CD4-positive, alpha-beta T cell (primary cell): Measurements from ENCODE around the gene MMP24OS. TPM values are rescaled to one million over a fixed set of nuclear protein-coding genes. Genes with fewer than 3 reads are reported as not detected.

Experiments
- ATAC-seq: fragments of 200-7000 bp; cut with Tn5 transposase; one replicate; pipeline ENCODE4 v1.10.0; 2022; ENCODE audit warnings: mild to moderate bottlenecking; ENCODE audit not compliant: poor library complexity
- CTCF ChIA-PET: fragments of 350-600 bp; sonication (Branson Sonifier 250); formaldehyde crosslinking; loops from one replicate; lab custom pipeline; 2021; ENCODE audit warnings: antibody characterized with exemption, inconsistent platforms; lab: Charles Lee
- POLR2A ChIA-PET: fragments of 350-600 bp; sonication (Branson Sonifier 250); formaldehyde crosslinking; loops from one replicate; lab custom pipeline; 2021; ENCODE audit warnings: antibody characterized with exemption, inconsistent platforms; lab: Charles Lee
- DNase-seq, 14 experiments: peaks; one replicate each; pipeline ENCODE4 v3.0.0-alpha.2; 2013 to 2020; ENCODE audit warnings: mixed read lengths in 2 of 14
- H3K27ac ChIP-seq, 2 donors: one replicate each; pipeline versions ENCODE4 v1.5.1 to v1.7.0; 2013; ENCODE audit warnings: low read length in 2 of 2, low read depth in 1 of 2, mild to moderate bottlenecking in 1 of 2
- H3K27me3 ChIP-seq, 2 experiments: 1 replicate in 1 of 2; 2 replicates in 1 of 2; pipeline versions ENCODE4 v1.6.1 to v1.7.0; 2013; ENCODE audit warnings: low read length in 2 of 2, control low read depth in 1 of 2, mild to moderate bottlenecking in 1 of 2, moderate library complexity in 1 of 2; ENCODE audit not compliant: insufficient read depth in 2 of 2, control insufficient read depth in 1 of 2
- H3K36me3 ChIP-seq: one replicate; pipeline ENCODE4 v1.6.1; 2013; ENCODE audit warnings: low read length, control low read depth; ENCODE audit not compliant: insufficient read depth
- H3K4me1 ChIP-seq: one replicate; pipeline ENCODE4 v1.6.1; 2013; ENCODE audit warnings: low read length, control low read depth; ENCODE audit not compliant: insufficient read depth
- H3K4me3 ChIP-seq: one replicate; pipeline ENCODE4 v1.5.1; 2013; ENCODE audit warnings: mild to moderate bottlenecking, low read length, moderate library complexity
- H3K9me3 ChIP-seq, 2 experiments: 1 replicate in 1 of 2; 2 replicates in 1 of 2; pipeline versions ENCODE4 v1.6.1 to v1.7.0; 2013; ENCODE audit warnings: low read length in 2 of 2, mild to moderate bottlenecking in 2 of 2, control low read depth in 1 of 2, moderate library complexity in 1 of 2; ENCODE audit not compliant: control insufficient read depth in 1 of 2, insufficient read depth in 1 of 2
- H3K27ac Mint-ChIP-seq: one replicate; pipeline ENCODE4 v1.8.0; 2020; ENCODE audit warnings: mixed read lengths
- H3K27me3 Mint-ChIP-seq: one replicate; pipeline ENCODE4 v1.8.0; 2021; ENCODE audit warnings: mixed read lengths
- H3K36me3 Mint-ChIP-seq: one replicate; pipeline ENCODE4 v1.8.0; 2021; ENCODE audit warnings: low read depth, mixed read lengths
- H3K4me1 Mint-ChIP-seq: one replicate; pipeline ENCODE4 v1.8.0; 2021; ENCODE audit warnings: low read depth, mixed read lengths
- H3K4me3 Mint-ChIP-seq: one replicate; pipeline ENCODE4 v1.8.0; 2020; ENCODE audit warnings: mild to moderate bottlenecking, mixed read lengths
- H3K9me3 Mint-ChIP-seq: one replicate; pipeline ENCODE4 v1.8.0; 2020; ENCODE audit warnings: mixed read lengths
- CTCF ChIP-seq: fragments of 200-600 bp; IDR thresholded peaks from one replicate; pipeline ENCODE4 v1.8.0; 2022; ENCODE audit warnings: antibody characterized with exemption, mild to moderate bottlenecking
- intact Hi-C, 2 experiments: fragments of 100-400 bp; cut with DNase I in 1 of 2; cut with micrococcal nuclease in 1 of 2; formaldehyde crosslinking; loops; one replicate each; pipeline versions ENCODE4 v1.15.1 to v1.9.0; 2023 to 2025; cut with DNase I, micrococcal nuclease
- total RNA-seq, 174 experiments: library from RNA in 2 of 174; stranded (reverse) in 2 of 174; gene quantifications; one replicate each; pipeline ENCODE4 v1.2.3 and lab custom pipeline; 2021 to 2026

Gene MMP24OS
- total RNA-seq, 2 experiments from 2014 or later: 71.8 to 74.8 TPM

GRCh38 chr20:35319871-35320197 lies 41.9 kb upstream of the MMP24OS start:
- CTCF ChIA-PET: interaction anchor here (2.3 kb wide), 1 partner anchor 16 kb away, joined by 5 read pairs; no protein-coding TSS in a partner anchor
- ATAC-seq (no peak), DNase-seq (no peak)
- POLR2A ChIA-PET: interaction anchor here (0.6 kb wide), 1 partner anchor 515 kb away, joined by 3 read pairs; no protein-coding TSS in a partner anchor
- Histone ChIP-seq H3K27me3 (no peaks in the 10 kb centered on the region), H3K4me3 (no peak overlapping the region), H3K36me3 (peaks cover 9% of the 10 kb centered on the region), H3K27ac (no peak overlapping the region), H3K9me3 (no peaks in the 10 kb centered on the region), H3K4me1 (peaks cover 6% of the 10 kb centered on the region)
- Mint-ChIP-seq H3K9me3 (no peaks in the 10 kb centered on the region), H3K4me1 (peaks cover 11% of the 10 kb centered on the region), H3K27me3 (no peaks in the 10 kb centered on the region), H3K36me3 (peaks cover under 1% of the 10 kb centered on the region), H3K4me3 (no peak overlapping the region), H3K27ac (no peak overlapping the region)
- TF ChIP-seq CTCF: no peak
- intact Hi-C loops: no loop called here

- ChIA-PET POLR2A (interaction anchor here (0.6 kb wide), 1 partner anchor 515 kb away, joined by 3 read pairs; no protein-coding TSS in a partner anchor), CTCF (interaction anchor here (2.3 kb wide), 1 partner anchor 15 kb away, joined by 5 read pairs; no protein-coding TSS in a partner anchor)
- peaks cover 9% of the 10 kb centered on the region for H3K36me3 ChIP-seq
These were observed 41.4 kb upstream of the MMP24OS start for GRCh38 chr20:35319192-35319870.

GRCh38 chr20:35318502-35319157 lies 40.7 kb upstream of the MMP24OS start:
- ATAC-seq (no peak), DNase-seq (no peak)
- no peak overlapping the region for H3K4me3 Mint-ChIP-seq
- H3K9me3 Mint-ChIP-seq: no peaks in the 10 kb centered on the region
- H3K4me1 Mint-ChIP-seq: peaks cover 14% of the 10 kb centered on the region
- H3K27ac Mint-ChIP-seq: no peak overlapping the region
- Histone ChIP-seq H3K27ac (no peak overlapping the region), H3K4me1 (peaks cover 6% of the 10 kb centered on the region), H3K27me3 (no peaks in the 10 kb centered on the region), H3K4me3 (no peak overlapping the region), H3K9me3 (no peaks in the 10 kb centered on the region), H3K36me3 (peaks cover 9% of the 10 kb centered on the region)
- no peak for TF ChIP-seq CTCF
- POLR2A ChIA-PET: no interaction called here
- no peaks in the 10 kb centered on the region for H3K27me3 Mint-ChIP-seq
- CTCF ChIA-PET: interaction anchor here (2.3 kb wide), 1 partner anchor 15 kb away, joined by 5 read pairs; no protein-coding TSS in a partner anchor
- H3K36me3 Mint-ChIP-seq: peaks cover 8% of the 10 kb centered on the region
- intact Hi-C loops: no loop called here

More at GRCh38 chr20:35319192-35319870, 41.4 kb upstream of the MMP24OS start:
- no peak for TF ChIP-seq CTCF
- DNase-seq (no peak), ATAC-seq (no peak)
- no peak overlapping the region for H3K27ac Mint-ChIP-seq
- no peaks in the 10 kb centered on the region for H3K27me3 ChIP-seq
- no peaks in the 10 kb centered on the region for H3K9me3 Mint-ChIP-seq
- H3K27me3 Mint-ChIP-seq: no peaks in the 10 kb centered on the region
- no peak overlapping the region for H3K4me3 ChIP-seq
- intact Hi-C loops: no loop called here
- H3K4me3 Mint-ChIP-seq: no peak overlapping the region
- peaks cover 6% of the 10 kb centered on the region for H3K4me1 ChIP-seq
- no peak overlapping the region for H3K27ac ChIP-seq
- H3K4me1 Mint-ChIP-seq: peaks cover 14% of the 10 kb centered on the region
- peaks cover 6% of the 10 kb centered on the region for H3K36me3 Mint-ChIP-seq
- no peaks in the 10 kb centered on the region for H3K9me3 ChIP-seq
